GM13976 (cell line): ENCODE results near the gene STXBP6.

Source experiments
- DNase-seq: peaks from one replicate; pipeline ENCODE4 v3.0.0; 2012; ENCODE audit warnings: low spot score
- in situ Hi-C: fragments of 300-500 bp; cut with MboI; formaldehyde crosslinking; loops from one replicate; pipeline ENCODE4 v1.12.0; 2022; ENCODE audit warnings: low sequenced_read_pairs, mixed read lengths, inconsistent platforms; ENCODE audit not compliant: unreplicated experiment
- TF ChIP-seq, protein P1 (sequence below): IDR thresholded peaks from 2 replicates; pipeline ENCODE4 v1.5.1; 2012; ENCODE audit warnings: borderline replicate concordance, mild to moderate bottlenecking; ENCODE audit not compliant: insufficient read depth; ENCODE audit errors: extremely low read depth, missing control alignments, control extremely low read depth

The STXBP6 gene

DNA sequence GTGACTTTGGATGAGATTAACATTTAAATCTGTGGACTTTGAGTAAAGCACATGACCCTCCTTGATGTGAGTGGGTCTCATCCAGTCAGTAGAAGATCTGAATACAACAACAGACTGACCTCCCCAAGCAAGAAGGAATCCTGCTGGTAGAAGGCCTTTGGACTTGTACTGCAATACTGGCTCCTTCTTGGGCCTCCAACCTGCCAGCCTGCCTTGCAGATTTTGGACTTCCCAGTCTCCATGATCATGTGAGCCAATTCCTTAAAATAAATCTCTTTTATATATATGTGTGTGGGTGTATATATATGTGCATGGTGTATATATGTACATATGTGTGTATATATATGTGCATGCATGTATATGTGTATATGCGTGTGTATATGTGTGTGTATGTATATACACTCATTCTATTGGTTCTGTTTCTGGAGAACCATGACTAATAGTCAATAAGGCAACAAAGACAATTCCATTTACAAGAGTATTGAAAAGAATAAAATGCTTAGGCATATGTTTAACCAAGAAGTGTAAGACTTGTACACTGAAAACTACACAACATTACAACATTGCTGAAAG lies 183.8 kb downstream of the STXBP6 start:
- in situ Hi-C loops: no loop called here
- TF ChIP-seq, protein P1, sequence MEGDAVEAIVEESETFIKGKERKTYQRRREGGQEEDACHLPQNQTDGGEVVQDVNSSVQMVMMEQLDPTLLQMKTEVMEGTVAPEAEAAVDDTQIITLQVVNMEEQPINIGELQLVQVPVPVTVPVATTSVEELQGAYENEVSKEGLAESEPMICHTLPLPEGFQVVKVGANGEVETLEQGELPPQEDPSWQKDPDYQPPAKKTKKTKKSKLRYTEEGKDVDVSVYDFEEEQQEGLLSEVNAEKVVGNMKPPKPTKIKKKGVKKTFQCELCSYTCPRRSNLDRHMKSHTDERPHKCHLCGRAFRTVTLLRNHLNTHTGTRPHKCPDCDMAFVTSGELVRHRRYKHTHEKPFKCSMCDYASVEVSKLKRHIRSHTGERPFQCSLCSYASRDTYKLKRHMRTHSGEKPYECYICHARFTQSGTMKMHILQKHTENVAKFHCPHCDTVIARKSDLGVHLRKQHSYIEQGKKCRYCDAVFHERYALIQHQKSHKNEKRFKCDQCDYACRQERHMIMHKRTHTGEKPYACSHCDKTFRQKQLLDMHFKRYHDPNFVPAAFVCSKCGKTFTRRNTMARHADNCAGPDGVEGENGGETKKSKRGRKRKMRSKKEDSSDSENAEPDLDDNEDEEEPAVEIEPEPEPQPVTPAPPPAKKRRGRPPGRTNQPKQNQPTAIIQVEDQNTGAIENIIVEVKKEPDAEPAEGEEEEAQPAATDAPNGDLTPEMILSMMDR: no peak
- no peak for DNase-seq

DNA sequence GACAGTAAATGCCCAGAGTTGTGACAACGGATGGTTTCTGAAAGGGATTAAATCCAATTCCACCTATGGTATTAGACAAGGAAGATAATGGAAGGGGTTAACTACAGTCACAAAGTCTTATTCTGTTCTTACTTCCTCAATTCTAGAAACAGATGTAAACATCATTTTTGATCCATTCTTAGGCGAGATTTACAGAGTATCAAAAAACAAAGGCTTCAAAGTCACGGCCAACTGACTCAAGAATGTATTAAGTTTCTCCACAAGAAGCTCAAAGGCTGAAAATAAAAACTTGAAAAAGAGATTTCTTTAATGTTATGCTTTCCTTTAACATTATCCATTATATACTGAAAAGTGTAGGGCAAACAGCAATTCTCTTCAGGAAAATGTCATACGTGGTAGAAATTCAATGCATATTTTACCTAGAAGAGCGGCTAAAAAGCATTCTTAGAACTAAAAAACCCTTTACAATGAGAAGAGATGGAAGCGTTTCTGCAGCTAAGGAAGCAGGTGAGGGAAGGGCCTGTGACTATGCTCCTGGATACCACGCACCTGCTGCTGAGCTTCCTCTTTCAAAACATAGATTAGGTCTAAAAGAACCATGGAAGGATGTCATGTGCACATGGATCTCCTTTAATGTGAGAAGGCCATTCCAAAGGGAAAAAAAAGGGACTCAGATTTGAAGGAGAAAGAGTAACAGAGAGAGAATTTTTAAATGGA lies 185.8 kb downstream of the STXBP6 start:
- in situ Hi-C loops: no loop called here
- TF ChIP-seq, protein P1: no peak
- DNase-seq: no peak

DNA sequence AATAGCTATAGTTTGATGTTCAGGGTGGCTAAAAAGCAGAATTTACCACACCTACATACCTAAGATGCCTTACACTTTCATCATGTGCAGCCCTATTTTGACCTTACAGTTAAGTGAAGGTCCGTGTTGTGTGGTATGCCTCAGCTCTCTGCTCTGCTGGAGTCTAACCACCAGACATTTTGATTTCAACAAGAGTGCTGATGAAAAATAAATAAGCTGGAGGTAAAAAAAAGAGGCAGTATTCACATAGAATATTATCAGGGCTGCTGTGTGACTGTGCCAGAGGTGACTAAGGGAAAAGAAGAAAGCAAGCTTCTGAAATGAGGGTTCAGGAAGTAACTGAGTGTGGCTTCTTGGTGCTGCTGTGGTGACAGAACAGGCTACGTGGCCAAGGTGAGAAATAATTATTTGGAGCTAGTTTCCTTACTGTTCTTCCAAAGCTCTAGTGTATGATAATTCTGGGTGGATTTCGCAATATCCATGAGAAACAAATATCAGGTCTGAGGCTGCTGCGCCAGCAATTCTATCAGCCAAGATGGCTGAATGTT lies 188.8 kb downstream of the STXBP6 start:
- in situ Hi-C loops: no loop called here
- TF ChIP-seq, protein P1: no peak
- no peak for DNase-seq

DNA sequence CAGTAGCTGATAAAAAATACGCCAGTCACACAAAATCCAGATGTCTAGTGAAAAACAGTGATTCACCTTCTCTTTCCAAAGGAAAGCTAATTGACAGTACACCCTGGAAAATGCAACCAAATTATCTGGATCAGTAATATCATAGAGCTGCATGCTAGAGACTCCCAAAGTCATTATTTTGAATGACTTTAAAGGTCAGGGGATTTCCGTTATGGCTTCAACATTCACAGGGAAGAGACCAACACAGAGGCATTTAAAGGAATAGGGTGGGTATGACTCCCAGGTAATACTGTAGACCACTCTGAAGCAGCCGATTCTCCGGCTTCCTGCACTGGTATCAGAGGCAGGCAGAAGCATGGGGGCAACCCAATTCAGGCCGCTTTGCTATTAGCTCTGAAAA lies 190.4 kb downstream of the STXBP6 start:
- in situ Hi-C loops: no loop called here
- no peak for DNase-seq
- TF ChIP-seq, protein P1: no peak

DNA sequence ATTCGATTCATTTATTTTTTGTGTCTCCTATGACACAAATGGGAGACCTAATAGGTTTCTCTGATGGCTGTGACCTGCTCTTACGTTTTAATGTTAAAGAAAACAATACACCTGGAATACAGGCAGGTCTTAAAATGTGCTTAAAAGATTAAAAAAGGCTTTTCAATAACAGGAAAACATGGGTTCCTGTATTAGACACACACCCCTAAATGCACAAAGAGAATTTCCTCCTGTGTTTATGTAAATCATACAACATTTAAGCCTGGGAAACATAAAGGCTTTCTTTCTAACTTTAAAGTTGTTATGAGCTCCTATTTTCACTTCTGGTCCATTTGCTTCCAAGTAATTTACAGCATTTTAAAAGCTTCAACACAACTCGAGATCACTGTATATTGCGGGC lies 191.3 kb downstream of the STXBP6 start:
- in situ Hi-C loops: no loop called here
- DNase-seq: no peak
- TF ChIP-seq, protein P1: no peak

DNA sequence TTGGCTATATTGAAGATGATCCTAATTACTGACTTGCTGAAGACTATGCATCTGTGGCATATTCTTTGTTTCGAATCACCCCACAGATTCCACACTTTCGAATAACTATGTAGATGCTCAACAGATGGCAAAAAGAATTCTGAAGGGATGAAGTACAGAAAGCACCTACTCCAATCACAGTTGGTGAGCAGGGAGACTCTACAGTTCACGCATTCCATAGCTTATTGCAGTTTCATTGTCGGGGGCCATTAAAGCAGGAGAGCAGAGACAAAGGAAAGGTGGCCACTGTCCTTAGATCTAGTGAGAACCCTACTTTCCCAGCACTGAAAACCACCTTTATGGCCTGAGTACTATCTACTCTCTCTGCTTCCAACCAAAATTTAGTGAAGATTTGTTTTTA lies 191.9 kb downstream of the STXBP6 start:
- TF ChIP-seq, protein P1: no peak
- DNase-seq: no peak
- in situ Hi-C loops: no loop called here

DNA sequence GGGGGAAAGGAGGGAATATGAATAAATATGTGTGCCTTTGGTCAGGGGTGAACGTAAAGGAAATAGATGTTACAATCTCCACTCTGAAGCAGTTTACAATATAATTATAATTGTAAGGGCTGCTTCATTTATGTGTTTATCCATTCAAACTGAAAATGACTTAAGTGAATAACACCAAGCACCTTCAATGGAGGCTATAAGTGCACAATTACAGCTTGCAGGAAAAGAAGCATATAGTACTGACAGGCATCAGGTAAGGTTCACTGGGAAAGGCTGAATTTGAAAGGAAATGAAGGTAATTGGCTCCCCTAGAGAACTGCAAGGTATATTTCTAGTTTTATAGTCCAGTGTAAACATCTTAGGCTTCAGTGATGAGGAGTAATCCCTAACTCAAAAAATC lies 192.7 kb downstream of the STXBP6 start:
- in situ Hi-C loops: no loop called here
- no peak for DNase-seq
- TF ChIP-seq, protein P1: no peak
